Middle frontal gyrus (tissue), 1 donor: ENCODE results near the gene CELF1.

Source experiments
- DNase-seq: peaks from one replicate; pipeline ENCODE4 v3.0.0-alpha.2; 2015; ENCODE audit warnings: low spot score; ENCODE audit errors: extremely low spot score

CELF1 gene

DNA sequence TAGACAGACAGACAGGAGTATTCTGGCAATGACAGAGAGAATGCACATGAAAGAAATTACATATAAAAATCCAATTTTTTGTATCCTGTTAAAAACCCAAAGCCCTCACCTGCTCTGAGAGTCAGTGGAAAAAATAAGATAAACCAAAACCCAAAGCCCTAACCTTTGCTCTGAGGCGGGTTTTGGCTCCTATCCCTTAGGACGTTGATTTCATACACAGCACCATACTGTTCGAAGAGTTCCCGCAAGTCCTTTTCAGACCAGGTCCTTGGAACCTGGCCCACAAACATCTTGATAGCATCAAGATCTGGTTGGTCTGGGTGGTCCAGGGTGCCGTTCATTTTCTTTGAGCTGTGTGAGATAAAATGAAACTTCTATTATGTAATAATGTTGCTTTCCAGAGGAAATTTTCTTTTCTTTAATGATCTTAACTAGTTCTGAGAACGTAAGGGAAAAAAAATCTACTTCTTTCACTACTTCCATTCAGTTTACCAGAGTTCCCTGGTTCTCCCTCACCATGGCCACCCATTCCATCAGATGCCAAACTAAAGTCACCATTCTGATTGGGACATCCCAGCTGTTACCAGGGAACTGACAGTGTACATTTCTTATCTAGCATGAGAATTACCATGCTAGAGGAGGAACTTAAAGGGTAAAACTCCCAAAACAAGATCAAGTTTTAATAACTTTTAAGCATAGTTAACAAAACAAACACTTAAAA, 64.1 kb downstream of the CELF1 start:
- DNase-seq = no peak

- DNase-seq = no peak
These were observed 64.8 kb downstream of the CELF1 start for GRCh38 chr11:47488111-47488510.

GRCh38 chr11:47487421-47487820, 65.5 kb downstream of the CELF1 start:
- DNase-seq = no peak

GRCh38 chr11:47485107-47485506, 67.8 kb downstream of the CELF1 start:
- no peak for DNase-seq

DNA sequence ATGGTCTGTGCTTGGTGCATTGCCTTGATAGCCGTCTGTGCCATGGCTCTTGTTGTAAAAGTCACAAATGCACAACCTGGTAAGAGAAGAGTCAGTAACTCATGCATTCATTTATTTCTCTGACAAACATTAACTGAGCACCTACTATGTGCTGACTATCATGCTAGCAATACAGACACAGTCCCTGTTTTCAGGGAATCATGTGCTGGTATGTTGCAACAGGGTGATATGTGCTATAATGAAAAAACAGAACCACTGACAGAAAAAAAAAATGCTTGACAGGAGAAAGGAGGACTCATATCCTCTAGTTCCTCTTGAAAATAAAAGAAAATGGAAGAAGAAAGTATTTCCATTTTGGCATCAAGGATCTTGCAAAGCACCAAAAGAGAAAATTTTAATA, 69.5 kb downstream of the CELF1 start:
- no peak for DNase-seq

- no peak for DNase-seq
These were observed 72.2 kb downstream of the CELF1 start for GRCh38 chr11:47480762-47481161.

- DNase-seq = no peak
These were observed 74.1 kb downstream of the CELF1 start for GRCh38 chr11:47478651-47479329.

- no peak for DNase-seq
These were observed 75.2 kb downstream of the CELF1 start for GRCh38 chr11:47477753-47478152.

- no peak for DNase-seq
These were observed 75.6 kb downstream of the CELF1 start for GRCh38 chr11:47477323-47477722.

- no peak for DNase-seq
These were observed 82.3 kb downstream of the CELF1 start for GRCh38 chr11:47470671-47471070.

- DNase-seq = no peak
These were observed 83.4 kb downstream of the CELF1 start for GRCh38 chr11:47469361-47470179.

GRCh38 chr11:47468598-47469214, 84.2 kb downstream of the CELF1 start:
- no peak for DNase-seq

DNA sequence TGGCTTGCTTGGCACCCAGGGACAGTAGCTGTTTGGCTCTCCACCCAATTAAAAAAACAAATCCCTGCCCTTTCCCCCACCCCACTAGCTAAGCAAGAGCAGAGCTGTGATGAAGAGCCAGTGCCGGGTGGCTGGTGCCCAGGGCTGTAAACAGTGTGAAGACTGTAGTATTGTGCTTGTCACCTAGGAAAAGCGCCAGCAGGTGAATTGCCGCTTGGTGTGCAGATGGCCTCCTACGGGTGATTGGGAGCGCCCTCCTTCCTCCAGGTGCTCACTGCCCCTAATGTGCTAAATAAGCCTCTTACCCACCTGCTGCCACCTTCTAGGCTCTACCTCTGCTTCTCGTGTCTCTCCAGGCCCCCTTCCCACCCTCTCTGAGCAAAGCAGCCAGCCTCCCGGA, 85.6 kb downstream of the CELF1 start:
- DNase-seq = no peak

DNA sequence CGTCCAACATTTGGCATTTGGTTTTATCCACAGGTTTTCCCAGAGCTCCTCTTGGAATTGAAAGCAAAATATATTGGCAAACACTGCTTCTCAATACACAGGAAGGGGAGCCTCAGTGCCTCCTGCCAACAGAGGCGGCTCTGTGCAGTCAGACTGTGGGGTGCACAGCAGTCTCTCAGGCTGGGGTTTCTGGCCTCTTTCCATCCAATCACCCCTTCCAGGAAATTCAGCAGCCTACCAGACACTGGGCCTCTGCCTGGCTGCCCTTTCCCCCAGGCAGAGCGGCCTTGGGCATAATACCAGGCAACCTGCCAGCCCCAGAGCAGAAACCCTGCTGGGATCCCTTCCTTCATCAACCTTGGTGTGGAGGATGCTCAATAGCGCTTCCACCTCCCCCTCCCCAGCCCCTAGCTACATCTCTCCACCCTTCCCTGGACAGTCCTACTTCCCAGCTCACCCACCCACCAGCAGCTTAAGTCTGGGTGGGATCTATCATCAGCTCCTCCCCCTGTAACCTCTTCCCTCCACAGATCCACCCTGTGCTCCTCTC, 86.2 kb downstream of the CELF1 start:
- peak; percentile 58 for DNase-seq

DNA sequence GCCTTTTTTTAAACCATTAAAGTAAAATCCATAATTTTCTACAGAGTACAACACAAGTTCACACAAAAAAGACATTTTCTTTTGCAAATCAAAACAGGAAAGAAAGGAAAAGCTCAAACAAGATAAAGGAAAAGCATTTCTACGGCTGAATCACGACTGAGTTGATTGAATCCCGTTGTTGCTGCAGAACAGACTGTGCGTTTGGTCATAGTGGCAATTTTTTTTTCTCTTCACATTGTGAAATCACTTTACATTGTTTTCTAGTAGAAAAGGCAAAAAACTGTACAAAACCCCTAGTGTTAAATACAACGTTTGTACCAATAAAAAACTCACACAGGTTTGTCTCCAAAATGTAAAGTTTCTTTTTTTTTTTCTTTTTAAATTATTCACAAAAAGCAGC, 86.7 kb downstream of the CELF1 start:
- DNase-seq = no peak

GRCh38 chr11:47464483-47464882, 88.4 kb downstream of the CELF1 start:
- no peak for DNase-seq

GRCh38 chr11:47461876-47462275, 91.1 kb downstream of the CELF1 start:
- DNase-seq = no peak

GRCh38 chr11:47460571-47461235, 92.2 kb downstream of the CELF1 start:
- DNase-seq = no peak

DNA sequence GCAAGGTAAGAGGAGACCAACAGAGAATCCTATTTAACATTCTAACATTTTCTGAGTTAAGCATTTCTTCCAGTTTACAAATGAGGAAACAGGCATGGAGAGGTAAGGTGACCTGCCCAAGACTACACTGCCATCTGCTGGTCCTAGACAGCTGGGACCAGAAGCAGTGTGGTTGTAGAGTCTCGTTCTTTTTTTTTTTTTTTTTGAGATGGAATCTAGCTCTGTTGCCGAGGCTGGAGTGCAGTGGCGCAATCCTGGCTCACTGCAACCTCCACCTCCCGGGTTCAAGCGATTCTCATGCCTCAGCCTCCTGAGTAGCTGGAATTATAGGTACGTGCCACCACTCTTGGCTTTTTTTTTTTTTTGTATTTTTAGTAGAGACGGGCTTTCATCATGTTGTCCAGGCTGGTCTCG, 98.7 kb downstream of the CELF1 start:
- DNase-seq = peak; percentile 65

DNA sequence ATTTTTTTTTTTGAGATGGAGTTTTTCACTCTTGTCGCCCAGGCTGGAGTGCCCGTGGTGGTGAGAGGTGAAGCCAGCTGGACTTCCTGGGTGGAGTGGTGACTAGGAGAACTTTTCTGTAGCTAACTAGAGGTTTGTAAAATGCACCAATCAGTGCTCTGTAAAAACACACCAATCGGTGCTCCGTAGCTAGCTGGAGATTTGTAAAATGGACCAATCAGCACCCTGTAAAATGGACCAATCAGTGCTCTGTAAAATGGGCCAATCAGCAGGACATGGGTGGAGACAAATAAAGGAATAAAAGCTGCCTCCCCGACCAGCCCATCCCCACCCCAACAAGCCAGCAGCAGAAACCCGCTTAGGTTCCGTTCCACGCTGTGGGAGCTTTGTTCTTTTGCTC, 99.6 kb downstream of the CELF1 start:
- no peak for DNase-seq

- DNase-seq = no peak
These were observed 100.9 kb downstream of the CELF1 start for GRCh38 chr11:47451990-47452389.
